GM23338 (cell line): ENCODE results near the gene HDAC1. TPM values are rescaled to one million over a fixed set of nuclear protein-coding genes. Genes with fewer than 3 reads are reported as not detected.

Experiments
- ATAC-seq: fragments of 200-7000 bp; cut with Tn5 transposase; 3 replicates; pipeline ENCODE4 v1.9.1; 2020
- DNase-seq: peaks from one replicate; pipeline ENCODE4 v3.0.0-alpha.2; 2015; ENCODE audit warnings: low spot score
- H2AFZ ChIP-seq: fragments of 200-600 bp; sonication (generic); 2 replicates; pipeline ENCODE4 v1.8.0; 2016; ENCODE audit warnings: antibody characterized with exemption, mild to moderate bottlenecking, moderate library complexity
- H3F3A ChIP-seq: fragments of 200-600 bp; sonication (generic); replicated peaks from 2 replicates; pipeline ENCODE4 v1.8.0; 2017; ENCODE audit warnings: antibody characterized with exemption, mixed run types, low read depth
- H3K27ac ChIP-seq: fragments of 200-600 bp; sonication (generic); 2 replicates; pipeline ENCODE4 v1.6.1; 2016; ENCODE audit warnings: low read depth
- H3K27me3 ChIP-seq: fragments of 200-600 bp; sonication (generic); 2 replicates; pipeline ENCODE4 v1.8.0; 2016; ENCODE audit warnings: mild to moderate bottlenecking, mixed run types, moderate library complexity; ENCODE audit not compliant: insufficient read depth
- H3K36me3 ChIP-seq: fragments of 200-600 bp; sonication (generic); 2 replicates; pipeline ENCODE4 v1.8.0; 2016; ENCODE audit warnings: mild to moderate bottlenecking; ENCODE audit not compliant: insufficient read depth
- H3K4me1 ChIP-seq: fragments of 200-600 bp; sonication (generic); 2 replicates; pipeline ENCODE4 v1.8.0; 2016; ENCODE audit warnings: mild to moderate bottlenecking, moderate library complexity; ENCODE audit not compliant: insufficient read depth
- H3K4me2 ChIP-seq: fragments of 200-600 bp; sonication (generic); 2 replicates; pipeline ENCODE4 v1.7.1; 2017; ENCODE audit warnings: mixed run types
- H3K4me3 ChIP-seq: fragments of 200-600 bp; sonication (generic); 2 replicates; pipeline ENCODE4 v1.6.1; 2016; ENCODE audit warnings: mixed run types
- H3K79me2 ChIP-seq: fragments of 200-600 bp; sonication (generic); replicated peaks from 2 replicates; pipeline ENCODE4 v1.8.0; 2017; ENCODE audit warnings: mild to moderate bottlenecking; ENCODE audit not compliant: insufficient read depth
- H3K9me2 ChIP-seq: fragments of 200-600 bp; sonication (generic); 2 replicates; pipeline ENCODE4 v1.8.0; 2017; ENCODE audit not compliant: insufficient read depth
- H4K20me1 ChIP-seq: fragments of 200-600 bp; sonication (generic); replicated peaks from 2 replicates; pipeline ENCODE4 v1.8.0; 2017; ENCODE audit warnings: mild to moderate bottlenecking; ENCODE audit not compliant: insufficient read depth
- H3K27ac Mint-ChIP-seq: 2 replicates; pipeline ENCODE4 v1.8.0; 2020; ENCODE audit warnings: inconsistent platforms, mild to moderate bottlenecking, moderate library complexity, mixed read lengths
- H3K27me3 Mint-ChIP-seq: 3 replicates; pipeline ENCODE4 v1.8.0; 2022; ENCODE audit warnings: low read depth, mild to moderate bottlenecking, moderate library complexity, mixed read lengths, inconsistent platforms; ENCODE audit not compliant: insufficient read depth, poor library complexity
- H3K36me3 Mint-ChIP-seq: 3 replicates; pipeline ENCODE4 v1.8.0; 2021; ENCODE audit warnings: low read depth, mild to moderate bottlenecking, inconsistent platforms, moderate library complexity, mixed read lengths
- H3K4me1 Mint-ChIP-seq: 3 replicates; pipeline ENCODE4 v1.8.0; 2020; ENCODE audit warnings: mild to moderate bottlenecking, inconsistent platforms, mixed read lengths
- H3K4me3 Mint-ChIP-seq: 3 replicates; pipeline ENCODE4 v1.8.0; 2021; ENCODE audit warnings: moderate library complexity, mild to moderate bottlenecking, inconsistent platforms, mixed read lengths
- H3K9me3 Mint-ChIP-seq: 3 replicates; pipeline ENCODE4 v1.8.0; 2020; ENCODE audit warnings: moderate library complexity, mild to moderate bottlenecking, inconsistent platforms, mixed read lengths
- CREB1 ChIP-seq: fragments of 250-450 bp; sonication (Bioruptor Pico); IDR thresholded peaks from 2 replicates; pipeline ENCODE4 v1.5.0; 2020; ENCODE audit warnings: low read depth, mild to moderate bottlenecking, moderate library complexity
- EZH2 ChIP-seq: fragments of 200-600 bp; sonication (generic); IDR thresholded peaks from one replicate; pipeline ENCODE4 v1.8.0; 2017; ENCODE audit warnings: antibody characterized with exemption, mild to moderate bottlenecking, low read depth; ENCODE audit not compliant: unreplicated experiment
- EZH2phosphoT487 ChIP-seq: fragments of 200-600 bp; sonication (generic); IDR thresholded peaks from one replicate; pipeline ENCODE4 v1.8.1; 2018; ENCODE audit warnings: antibody characterized with exemption; ENCODE audit not compliant: unreplicated experiment
- JUNB ChIP-seq: IDR thresholded peaks from one replicate; pipeline ENCODE4 v1.6.1; 2016; ENCODE audit warnings: antibody characterized with exemption; ENCODE audit not compliant: unreplicated experiment
- NANOG ChIP-seq: IDR thresholded peaks from 2 replicates; pipeline ENCODE4 v1.6.1; 2016; ENCODE audit warnings: antibody characterized with exemption, borderline replicate concordance
- POLR2AphosphoS5 ChIP-seq: IDR thresholded peaks from 2 replicates; pipeline ENCODE4 v1.6.1; 2016; ENCODE audit warnings: antibody characterized with exemption, low read depth
- STAT1 ChIP-seq: IDR thresholded peaks from one replicate; pipeline ENCODE4 v1.6.1; 2016; ENCODE audit warnings: antibody characterized with exemption; ENCODE audit not compliant: unreplicated experiment
- ZNF114 ChIP-seq: fragments of 250-450 bp; sonication (Bioruptor Pico); IDR thresholded peaks from 2 replicates; pipeline ENCODE4 v1.5.0; 2020; ENCODE audit warnings: mild to moderate bottlenecking, moderate library complexity
- polyA plus RNA-seq: library from polyadenylated mRNA; unstranded; fragments of >200 nt; fragmentation: Nextera tagmentation; extraction: Ambion mirVana; gene quantifications from 2 replicates; pipeline ENCODE4 v1.2.1, GENCODE V29; 2016
- total RNA-seq: library from RNA; depleted of rRNA; stranded (reverse); fragments of >200 nt; shearing (Covaris generic); gene quantifications from 2 replicates; pipeline ENCODE4 v1.2.3, GENCODE V29; 2014
- TF ChIP-seq, protein P1 (sequence below): IDR thresholded peaks from one replicate; pipeline ENCODE4 v1.6.1; 2018; ENCODE audit warnings: antibody characterized with exemption; ENCODE audit not compliant: unreplicated experiment
- TF ChIP-seq, protein P2 (sequence below): IDR thresholded peaks from 2 replicates; pipeline ENCODE4 v1.6.1; 2016; ENCODE audit warnings: antibody characterized with exemption
- TF ChIP-seq, protein P3 (sequence below): fragments of 250-450 bp; sonication (Bioruptor Pico); IDR thresholded peaks from 2 replicates; pipeline ENCODE4 v1.5.0; 2020; ENCODE audit warnings: mild to moderate bottlenecking, moderate library complexity

Gene HDAC1
- total and polyA plus RNA-seq, 2 experiments from 2014 or later = 82.6 to 104 TPM

DNA sequence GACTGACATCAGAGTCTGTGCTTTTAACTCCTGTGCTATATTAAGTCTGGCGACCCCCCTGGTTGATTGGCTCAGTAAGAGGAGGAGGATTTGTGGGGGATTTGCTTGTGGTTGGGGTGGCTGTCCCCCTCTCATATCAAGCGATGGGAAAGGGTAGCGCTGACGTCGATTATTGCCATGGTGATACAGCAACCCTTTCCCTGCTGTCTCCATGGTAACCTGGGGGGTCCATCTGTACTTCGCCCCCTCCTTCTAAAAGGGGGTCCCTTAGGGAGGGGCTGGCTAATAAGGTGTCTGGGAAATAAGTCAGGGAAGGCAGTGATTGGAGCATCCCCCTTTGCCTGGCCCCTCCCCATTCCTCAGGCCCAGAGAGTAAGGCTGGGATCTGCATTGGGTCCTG is 65.7 kb downstream of the HDAC1 start (continued):
- TF ChIP-seq, protein P1, sequence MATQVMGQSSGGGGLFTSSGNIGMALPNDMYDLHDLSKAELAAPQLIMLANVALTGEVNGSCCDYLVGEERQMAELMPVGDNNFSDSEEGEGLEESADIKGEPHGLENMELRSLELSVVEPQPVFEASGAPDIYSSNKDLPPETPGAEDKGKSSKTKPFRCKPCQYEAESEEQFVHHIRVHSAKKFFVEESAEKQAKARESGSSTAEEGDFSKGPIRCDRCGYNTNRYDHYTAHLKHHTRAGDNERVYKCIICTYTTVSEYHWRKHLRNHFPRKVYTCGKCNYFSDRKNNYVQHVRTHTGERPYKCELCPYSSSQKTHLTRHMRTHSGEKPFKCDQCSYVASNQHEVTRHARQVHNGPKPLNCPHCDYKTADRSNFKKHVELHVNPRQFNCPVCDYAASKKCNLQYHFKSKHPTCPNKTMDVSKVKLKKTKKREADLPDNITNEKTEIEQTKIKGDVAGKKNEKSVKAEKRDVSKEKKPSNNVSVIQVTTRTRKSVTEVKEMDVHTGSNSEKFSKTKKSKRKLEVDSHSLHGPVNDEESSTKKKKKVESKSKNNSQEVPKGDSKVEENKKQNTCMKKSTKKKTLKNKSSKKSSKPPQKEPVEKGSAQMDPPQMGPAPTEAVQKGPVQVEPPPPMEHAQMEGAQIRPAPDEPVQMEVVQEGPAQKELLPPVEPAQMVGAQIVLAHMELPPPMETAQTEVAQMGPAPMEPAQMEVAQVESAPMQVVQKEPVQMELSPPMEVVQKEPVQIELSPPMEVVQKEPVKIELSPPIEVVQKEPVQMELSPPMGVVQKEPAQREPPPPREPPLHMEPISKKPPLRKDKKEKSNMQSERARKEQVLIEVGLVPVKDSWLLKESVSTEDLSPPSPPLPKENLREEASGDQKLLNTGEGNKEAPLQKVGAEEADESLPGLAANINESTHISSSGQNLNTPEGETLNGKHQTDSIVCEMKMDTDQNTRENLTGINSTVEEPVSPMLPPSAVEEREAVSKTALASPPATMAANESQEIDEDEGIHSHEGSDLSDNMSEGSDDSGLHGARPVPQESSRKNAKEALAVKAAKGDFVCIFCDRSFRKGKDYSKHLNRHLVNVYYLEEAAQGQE = no peak
- TF ChIP-seq JUNB (no peak), EZH2 (no peak), ZNF114 (CRISPR knock-in tag) (no peak), STAT1 (no peak), NANOG (no peak), POLR2AphosphoS5 (no peak)
- TF ChIP-seq, protein P2, sequence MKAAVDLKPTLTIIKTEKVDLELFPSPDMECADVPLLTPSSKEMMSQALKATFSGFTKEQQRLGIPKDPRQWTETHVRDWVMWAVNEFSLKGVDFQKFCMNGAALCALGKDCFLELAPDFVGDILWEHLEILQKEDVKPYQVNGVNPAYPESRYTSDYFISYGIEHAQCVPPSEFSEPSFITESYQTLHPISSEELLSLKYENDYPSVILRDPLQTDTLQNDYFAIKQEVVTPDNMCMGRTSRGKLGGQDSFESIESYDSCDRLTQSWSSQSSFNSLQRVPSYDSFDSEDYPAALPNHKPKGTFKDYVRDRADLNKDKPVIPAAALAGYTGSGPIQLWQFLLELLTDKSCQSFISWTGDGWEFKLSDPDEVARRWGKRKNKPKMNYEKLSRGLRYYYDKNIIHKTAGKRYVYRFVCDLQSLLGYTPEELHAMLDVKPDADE = no peak

DNA sequence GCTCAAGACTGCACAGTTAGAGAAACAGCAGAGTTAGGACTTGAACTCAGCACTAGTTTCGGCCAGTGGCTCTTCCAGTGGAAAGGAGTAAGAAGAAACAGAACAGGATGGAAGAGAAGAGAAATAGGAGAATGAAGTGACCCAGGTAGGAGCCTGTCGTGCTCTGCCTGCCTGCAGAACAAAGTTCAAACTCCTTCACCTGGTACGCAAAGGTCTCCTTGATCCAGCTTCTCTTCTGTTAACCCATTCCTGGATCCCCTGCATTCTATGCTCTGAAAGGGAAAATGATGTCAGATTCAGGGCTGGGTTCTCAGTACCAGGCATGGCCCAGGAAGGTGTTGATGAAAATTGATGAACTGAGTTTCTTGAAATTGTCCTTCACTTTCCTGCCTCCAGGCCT is 66.6 kb downstream of the HDAC1 start:
- Mint-ChIP-seq H3K27ac (no peak overlapping the region), H3K27me3 (peaks cover 25% of the 10 kb centered on the region), H3K4me1 (peaks cover 16% of the 10 kb centered on the region), H3K4me3 (no peak overlapping the region), H3K9me3 (no peaks in the 10 kb centered on the region; the same call in 1 of the 3 replicates), H3K36me3 (peaks cover 6% of the 10 kb centered on the region; the same call in 1 of the 3 replicates)
- Histone ChIP-seq H4K20me1 (no peaks in the 10 kb centered on the region), H2AFZ (no peak overlapping the region), H3K4me2 (no peak overlapping the region), H3K9me2 (no peaks in the 10 kb centered on the region), H3K27ac (no peak overlapping the region), H3K27me3 (peaks cover 42% of the 10 kb centered on the region), H3K79me2 (no peaks in the 10 kb centered on the region), H3K36me3 (no peaks in the 10 kb centered on the region), H3K4me3 (no peak overlapping the region), H3F3A (peaks cover 13% of the 10 kb centered on the region; the same call in 1 of the 2 replicates), H3K4me1 (no peaks in the 10 kb centered on the region; the same call in 1 of the 2 replicates)
- DNase-seq (no peak), ATAC-seq (no peak)
- TF ChIP-seq, protein P2 = no peak
- TF ChIP-seq EZH2phosphoT487 = no peak
- TF ChIP-seq JUNB = no peak
- TF ChIP-seq NANOG = no peak
- TF ChIP-seq CREB1 (CRISPR knock-in tag) = no peak
- no peak for TF ChIP-seq ZNF114 (CRISPR knock-in tag)
- TF ChIP-seq, protein P3, sequence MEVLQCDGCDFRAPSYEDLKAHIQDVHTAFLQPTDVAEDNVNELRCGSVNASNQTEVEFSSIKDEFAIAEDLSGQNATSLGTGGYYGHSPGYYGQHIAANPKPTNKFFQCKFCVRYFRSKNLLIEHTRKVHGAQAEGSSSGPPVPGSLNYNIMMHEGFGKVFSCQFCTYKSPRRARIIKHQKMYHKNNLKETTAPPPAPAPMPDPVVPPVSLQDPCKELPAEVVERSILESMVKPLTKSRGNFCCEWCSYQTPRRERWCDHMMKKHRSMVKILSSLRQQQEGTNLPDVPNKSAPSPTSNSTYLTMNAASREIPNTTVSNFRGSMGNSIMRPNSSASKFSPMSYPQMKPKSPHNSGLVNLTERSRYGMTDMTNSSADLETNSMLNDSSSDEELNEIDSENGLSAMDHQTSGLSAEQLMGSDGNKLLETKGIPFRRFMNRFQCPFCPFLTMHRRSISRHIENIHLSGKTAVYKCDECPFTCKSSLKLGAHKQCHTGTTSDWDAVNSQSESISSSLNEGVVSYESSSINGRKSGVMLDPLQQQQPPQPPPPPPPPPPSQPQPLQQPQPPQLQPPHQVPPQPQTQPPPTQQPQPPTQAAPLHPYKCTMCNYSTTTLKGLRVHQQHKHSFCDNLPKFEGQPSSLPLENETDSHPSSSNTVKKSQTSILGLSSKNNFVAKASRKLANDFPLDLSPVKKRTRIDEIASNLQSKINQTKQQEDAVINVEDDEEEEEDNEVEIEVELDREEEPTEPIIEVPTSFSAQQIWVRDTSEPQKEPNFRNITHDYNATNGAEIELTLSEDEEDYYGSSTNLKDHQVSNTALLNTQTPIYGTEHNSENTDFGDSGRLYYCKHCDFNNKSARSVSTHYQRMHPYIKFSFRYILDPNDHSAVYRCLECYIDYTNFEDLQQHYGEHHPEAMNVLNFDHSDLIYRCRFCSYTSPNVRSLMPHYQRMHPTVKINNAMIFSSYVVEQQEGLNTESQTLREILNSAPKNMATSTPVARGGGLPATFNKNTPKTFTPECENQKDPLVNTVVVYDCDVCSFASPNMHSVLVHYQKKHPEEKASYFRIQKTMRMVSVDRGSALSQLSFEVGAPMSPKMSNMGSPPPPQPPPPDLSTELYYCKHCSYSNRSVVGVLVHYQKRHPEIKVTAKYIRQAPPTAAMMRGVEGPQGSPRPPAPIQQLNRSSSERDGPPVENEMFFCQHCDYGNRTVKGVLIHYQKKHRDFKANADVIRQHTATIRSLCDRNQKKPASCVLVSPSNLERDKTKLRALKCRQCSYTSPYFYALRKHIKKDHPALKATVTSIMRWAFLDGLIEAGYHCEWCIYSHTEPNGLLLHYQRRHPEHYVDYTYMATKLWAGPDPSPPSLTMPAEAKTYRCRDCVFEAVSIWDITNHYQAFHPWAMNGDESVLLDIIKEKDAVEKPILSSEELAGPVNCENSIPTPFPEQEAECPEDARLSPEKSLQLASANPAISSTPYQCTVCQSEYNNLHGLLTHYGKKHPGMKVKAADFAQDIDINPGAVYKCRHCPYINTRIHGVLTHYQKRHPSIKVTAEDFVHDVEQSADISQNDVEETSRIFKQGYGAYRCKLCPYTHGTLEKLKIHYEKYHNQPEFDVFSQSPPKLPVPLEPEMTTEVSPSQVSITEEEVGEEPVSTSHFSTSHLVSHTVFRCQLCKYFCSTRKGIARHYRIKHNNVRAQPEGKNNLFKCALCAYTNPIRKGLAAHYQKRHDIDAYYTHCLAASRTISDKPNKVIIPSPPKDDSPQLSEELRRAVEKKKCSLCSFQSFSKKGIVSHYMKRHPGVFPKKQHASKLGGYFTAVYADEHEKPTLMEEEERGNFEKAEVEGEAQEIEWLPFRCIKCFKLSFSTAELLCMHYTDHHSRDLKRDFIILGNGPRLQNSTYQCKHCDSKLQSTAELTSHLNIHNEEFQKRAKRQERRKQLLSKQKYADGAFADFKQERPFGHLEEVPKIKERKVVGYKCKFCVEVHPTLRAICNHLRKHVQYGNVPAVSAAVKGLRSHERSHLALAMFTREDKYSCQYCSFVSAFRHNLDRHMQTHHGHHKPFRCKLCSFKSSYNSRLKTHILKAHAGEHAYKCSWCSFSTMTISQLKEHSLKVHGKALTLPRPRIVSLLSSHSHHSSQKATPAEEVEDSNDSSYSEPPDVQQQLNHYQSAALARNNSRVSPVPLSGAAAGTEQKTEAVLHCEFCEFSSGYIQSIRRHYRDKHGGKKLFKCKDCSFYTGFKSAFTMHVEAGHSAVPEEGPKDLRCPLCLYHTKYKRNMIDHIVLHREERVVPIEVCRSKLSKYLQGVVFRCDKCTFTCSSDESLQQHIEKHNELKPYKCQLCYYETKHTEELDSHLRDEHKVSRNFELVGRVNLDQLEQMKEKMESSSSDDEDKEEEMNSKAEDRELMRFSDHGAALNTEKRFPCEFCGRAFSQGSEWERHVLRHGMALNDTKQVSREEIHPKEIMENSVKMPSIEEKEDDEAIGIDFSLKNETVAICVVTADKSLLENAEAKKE (CRISPR knock-in tag) = no peak
- no peak for TF ChIP-seq STAT1
